SK-N-SH (cell line): Measurements from ENCODE around the gene CCDC150.

Experiments used
- CHD2 ChIP-seq: fragments of 150-350 bp; IDR thresholded peaks from 2 replicates; pipeline ENCODE4 v1.6.1; 2018; ENCODE audit warnings: low read length; ENCODE audit not compliant: partially characterized antibody
- EP300 ChIP-seq, 2 experiments: IDR thresholded peaks; 2 replicates each; pipeline versions ENCODE4 v1.4.0 to v1.6.1; 2012; ENCODE audit warnings: borderline replicate concordance in 1 of 2, low read depth in 1 of 2, low read length in 1 of 2
- EZH2phosphoT487 ChIP-seq: fragments of 200-600 bp; sonication (generic); IDR thresholded peaks from 2 replicates; pipeline ENCODE4 v1.6.1; 2017; ENCODE audit warnings: low read depth, mixed run types, mild to moderate bottlenecking, antibody characterized with exemption, moderate library complexity, borderline replicate concordance
- GABPA ChIP-seq: IDR thresholded peaks from 2 replicates; pipeline ENCODE4 v1.4.0; 2012; ENCODE audit warnings: low read depth, mild to moderate bottlenecking
- JUND ChIP-seq: IDR thresholded peaks from 2 replicates; pipeline ENCODE4 v1.4.0; 2012
- RAD21 ChIP-seq: IDR thresholded peaks from 2 replicates; pipeline ENCODE4 v1.6.1; 2012; ENCODE audit warnings: mild to moderate bottlenecking, low read length
- TAF1 ChIP-seq: IDR thresholded peaks from 2 replicates; pipeline ENCODE4 v1.6.1; 2012; ENCODE audit warnings: low read depth, mild to moderate bottlenecking, low read length, moderate library complexity, borderline replicate concordance
- TF ChIP-seq, protein P1 (sequence below): fragments of 200-600 bp; sonication (generic); IDR thresholded peaks from 2 replicates; pipeline ENCODE4 v1.6.1; 2017; ENCODE audit warnings: antibody characterized with exemption, mild to moderate bottlenecking, moderate library complexity

DNA sequence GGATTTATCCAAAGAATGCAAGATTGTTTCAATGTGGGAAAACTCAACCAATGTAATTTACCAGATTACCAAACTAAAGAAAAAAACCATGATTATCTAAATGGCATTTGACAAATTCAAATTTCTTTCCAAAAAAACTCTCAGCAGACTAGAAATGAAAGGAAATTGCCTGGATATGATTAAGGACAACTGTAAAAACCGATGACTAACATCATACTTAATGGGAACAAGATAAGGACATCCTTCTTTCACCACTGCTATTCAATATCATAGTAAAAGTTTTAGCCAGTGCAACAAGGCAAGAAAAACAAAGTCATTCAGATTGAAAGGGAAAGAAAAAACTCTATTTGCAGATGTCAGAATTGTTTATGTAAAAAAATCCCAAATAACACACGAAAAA lies 4.4 kb upstream of the CCDC150 start:
- TF ChIP-seq, protein P1, sequence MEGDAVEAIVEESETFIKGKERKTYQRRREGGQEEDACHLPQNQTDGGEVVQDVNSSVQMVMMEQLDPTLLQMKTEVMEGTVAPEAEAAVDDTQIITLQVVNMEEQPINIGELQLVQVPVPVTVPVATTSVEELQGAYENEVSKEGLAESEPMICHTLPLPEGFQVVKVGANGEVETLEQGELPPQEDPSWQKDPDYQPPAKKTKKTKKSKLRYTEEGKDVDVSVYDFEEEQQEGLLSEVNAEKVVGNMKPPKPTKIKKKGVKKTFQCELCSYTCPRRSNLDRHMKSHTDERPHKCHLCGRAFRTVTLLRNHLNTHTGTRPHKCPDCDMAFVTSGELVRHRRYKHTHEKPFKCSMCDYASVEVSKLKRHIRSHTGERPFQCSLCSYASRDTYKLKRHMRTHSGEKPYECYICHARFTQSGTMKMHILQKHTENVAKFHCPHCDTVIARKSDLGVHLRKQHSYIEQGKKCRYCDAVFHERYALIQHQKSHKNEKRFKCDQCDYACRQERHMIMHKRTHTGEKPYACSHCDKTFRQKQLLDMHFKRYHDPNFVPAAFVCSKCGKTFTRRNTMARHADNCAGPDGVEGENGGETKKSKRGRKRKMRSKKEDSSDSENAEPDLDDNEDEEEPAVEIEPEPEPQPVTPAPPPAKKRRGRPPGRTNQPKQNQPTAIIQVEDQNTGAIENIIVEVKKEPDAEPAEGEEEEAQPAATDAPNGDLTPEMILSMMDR: no peak
- no peak for TF ChIP-seq RAD21
- TF ChIP-seq CHD2: no peak
- TF ChIP-seq JUND: no peak
- no peak for TF ChIP-seq EP300 (IDR thresholded peaks at IDR 0.05; ENCODE audit: borderline replicate concordance in 1 of 2, low read depth in 1 of 2, low read length in 1 of 2)
- no peak for TF ChIP-seq EZH2phosphoT487
- TF ChIP-seq GABPA: no peak
- no peak for TF ChIP-seq TAF1
